SK-N-MC (cell line): ENCODE results near the gene ABCB4.

ENCODE experiments used
- EZH2 ChIP-seq: fragments of 200-600 bp; sonication (generic); IDR thresholded peaks from one replicate; pipeline ENCODE4 v1.6.1; 2017; ENCODE audit warnings: antibody characterized with exemption
- POLR2AphosphoS5 ChIP-seq: IDR thresholded peaks from 2 replicates; pipeline ENCODE4 v1.6.1; 2012; ENCODE audit warnings: mild to moderate bottlenecking, low read depth, low read length, borderline replicate concordance

GRCh38 chr7:87495366-87495765 lies 19.9 kb upstream of the ABCB4 start:
- TF ChIP-seq POLR2AphosphoS5 (no peak), EZH2 (no peak)
